ENCODE data around the gene TBC1D19.
"Not testable (repeated sequence)": the region's sequence is repeated elsewhere in the genome, so short reads cannot be mapped to it uniquely, and the experiment has no call there.

Gene TBC1D19

DNA sequence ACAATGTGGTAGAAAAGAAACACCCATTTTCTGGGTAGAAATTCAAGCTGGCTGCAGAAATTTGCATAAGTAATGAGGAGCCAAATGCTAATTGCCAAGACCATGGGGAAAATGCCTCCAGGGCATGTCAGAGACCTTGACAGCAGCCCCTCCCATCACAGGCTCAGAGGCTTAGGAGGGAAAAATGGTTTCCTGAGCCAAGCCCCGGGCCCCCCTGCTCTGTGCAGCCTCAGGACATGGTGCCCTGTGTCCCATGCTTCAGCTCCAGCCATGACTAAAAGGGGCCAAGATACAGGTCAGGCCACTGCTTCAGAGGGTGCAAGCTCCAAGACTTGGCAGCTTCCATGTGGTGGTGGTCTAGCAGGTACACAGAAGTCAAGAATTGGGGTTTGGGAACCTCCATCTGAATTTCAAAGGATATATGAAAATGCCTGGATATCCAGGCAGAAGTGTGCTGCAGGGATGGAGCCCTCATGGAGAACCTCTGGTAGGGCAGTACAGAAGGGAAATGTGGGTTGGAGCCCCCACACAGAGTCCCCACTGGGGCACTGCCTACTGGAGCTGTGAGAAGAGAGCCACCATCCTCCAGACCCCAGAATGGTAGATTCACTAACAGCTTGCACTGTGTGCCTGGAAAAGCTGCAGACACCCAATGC, 95.3 kb downstream of the TBC1D19 start:
- not testable (repeated sequence) for DNase-seq (ENCODE audit: low read depth in 2 of 2, low spot score in 1 of 2)

GRCh38 chr4:26682436-26682835, 98.6 kb downstream of the TBC1D19 start:
- DNase-seq (ENCODE audit: low read depth in 2 of 2, low spot score in 1 of 2) = no peak

DNA sequence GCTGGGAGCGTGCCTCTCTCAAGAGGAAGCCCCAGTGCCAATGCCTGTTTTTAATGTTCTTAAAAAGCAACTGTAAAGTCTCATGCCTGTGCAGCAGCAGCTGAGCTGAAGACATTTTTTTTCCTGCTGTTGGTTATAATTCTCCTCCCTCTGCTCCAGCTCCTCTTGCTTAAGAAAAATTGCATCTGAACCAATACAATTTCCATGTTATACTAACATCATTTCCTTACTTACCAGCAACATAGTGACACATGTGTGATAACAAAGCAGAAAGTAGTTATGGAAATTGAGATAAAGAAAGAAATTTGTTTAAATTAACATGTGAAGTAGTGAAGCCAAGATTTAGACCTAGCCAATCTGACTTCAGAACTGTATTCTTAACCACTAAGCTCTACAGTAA, 101.4 kb downstream of the TBC1D19 start:
- no peak for DNase-seq (ENCODE audit: low read depth in 2 of 2, low spot score in 1 of 2)

DNA sequence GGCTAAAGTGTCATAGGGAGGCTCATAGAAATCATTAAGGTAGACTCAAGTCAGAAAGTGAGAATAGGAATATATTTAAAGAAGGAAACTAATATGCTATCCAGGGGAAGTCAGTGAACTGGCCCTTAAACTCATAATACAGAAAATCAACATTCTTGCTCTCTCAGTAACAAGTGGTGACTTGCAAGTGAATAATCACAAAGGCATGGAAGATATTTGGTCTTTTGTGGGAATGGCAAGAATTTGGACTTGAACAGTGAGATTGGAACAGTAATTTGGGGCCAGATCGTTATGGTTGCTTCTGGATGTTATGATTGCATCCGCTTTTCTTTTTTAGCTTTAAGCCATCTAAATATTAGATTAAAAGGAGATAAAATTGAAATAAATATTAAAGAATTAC, 103.8 kb downstream of the TBC1D19 start:
- no peak for DNase-seq (ENCODE audit: low read depth in 2 of 2, low spot score in 1 of 2)

DNA sequence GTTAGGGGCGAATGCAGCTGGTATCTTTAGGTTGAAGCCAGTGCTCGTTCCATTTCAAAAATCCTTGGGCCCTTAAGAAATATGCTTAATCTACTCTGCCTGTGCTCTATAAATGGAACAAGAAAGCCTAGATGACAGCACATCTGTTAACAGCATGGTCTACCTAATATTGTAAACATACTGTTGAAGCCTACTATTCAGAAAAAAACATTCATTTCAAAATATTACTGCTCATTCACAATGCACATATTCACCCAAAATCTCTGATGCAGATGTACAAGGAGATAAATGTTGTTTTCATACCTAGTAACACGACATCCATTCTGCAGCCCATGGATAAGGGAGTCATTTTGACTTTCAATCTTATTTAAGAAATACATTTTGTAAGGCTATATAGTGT, 106.6 kb downstream of the TBC1D19 start:
- no peak for DNase-seq (ENCODE audit: low read depth in 2 of 2, low spot score in 1 of 2)

GRCh38 chr4:26692014-26692726, 108.3 kb downstream of the TBC1D19 start:
- DNase-seq (ENCODE audit: low read depth in 2 of 2, low spot score in 1 of 2) = no peak

DNA sequence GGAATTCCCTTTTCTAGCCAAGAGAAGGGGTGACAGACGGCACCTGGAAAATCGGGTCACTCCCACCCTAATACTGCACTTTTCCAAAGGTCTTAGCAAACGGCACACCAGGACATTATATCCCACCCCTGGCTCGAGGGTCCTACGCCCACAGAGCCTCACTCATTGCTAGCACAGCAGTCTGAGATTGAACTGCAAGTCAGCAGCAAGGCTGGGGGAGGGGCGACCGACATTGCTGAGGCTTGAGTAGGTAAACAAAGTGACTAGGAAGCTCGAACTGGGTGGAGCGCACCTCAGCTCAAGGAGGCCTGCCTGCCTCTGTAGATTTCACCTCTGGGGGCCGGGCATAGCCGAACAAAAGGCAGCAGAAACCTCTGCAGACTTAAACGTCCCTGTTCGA, 110.2 kb downstream of the TBC1D19 start:
- not testable (repeated sequence) for DNase-seq (ENCODE audit: low read depth in 2 of 2, low spot score in 1 of 2)

DNA sequence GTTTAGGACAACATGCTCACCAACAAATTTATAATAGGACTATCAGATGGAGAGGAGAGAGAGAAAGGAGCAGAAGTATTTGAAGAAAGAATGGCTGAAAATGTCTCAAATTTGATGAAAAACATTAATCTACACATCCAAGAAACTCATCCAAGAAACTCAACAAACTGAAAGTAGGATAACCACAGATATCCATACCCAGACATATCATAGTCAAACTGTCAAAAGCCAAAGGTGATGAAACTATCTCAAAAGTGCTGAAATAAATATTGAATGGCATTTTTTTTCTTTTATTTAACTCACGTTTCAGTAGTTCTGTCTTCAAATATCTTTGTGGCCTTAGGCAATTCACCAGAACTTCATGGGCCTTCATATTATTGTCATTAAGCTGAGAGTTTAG, 116.2 kb downstream of the TBC1D19 start:
- DNase-seq (ENCODE audit: low read depth in 2 of 2, low spot score in 1 of 2) = no peak

DNA sequence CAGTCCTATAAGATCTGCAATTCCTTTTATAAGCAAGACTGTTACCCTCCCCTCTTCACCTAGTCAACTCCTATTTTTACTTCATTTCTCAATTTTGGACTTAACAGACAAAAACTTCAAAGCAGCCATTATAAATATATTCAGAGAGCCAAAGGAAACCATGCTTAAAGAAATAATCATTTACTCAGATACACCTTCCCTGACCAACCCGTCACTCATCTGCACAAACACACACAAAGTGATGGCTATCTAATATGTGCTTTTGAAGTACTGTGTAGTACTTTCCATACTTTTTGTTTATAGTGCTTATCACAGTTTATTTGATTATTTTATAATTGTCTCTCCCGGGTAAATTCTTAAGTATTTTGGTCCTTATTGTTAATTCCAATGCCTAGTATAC, 117.2 kb downstream of the TBC1D19 start:
- DNase-seq (ENCODE audit: low read depth in 2 of 2, low spot score in 1 of 2) = no peak

DNA sequence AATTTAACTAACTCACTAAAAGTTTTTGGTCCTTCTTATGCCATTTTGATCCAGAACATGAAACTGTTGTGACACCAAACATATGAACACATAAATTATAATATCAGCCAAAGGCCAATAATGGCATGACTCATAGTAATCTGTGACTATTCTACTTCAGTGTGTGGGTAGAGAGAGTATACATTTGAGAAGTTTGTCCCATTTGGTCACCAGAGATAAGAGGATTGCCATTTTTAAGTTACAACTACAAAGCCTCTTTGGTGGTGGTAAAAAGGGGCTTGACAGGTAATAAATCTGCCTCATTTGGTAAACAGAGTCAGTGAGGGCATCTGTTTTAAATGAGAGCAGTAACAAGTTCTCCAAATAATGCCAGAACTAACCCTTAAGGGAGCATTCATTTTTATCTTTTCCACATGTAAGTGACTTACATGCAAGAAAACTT, 117.9 kb downstream of the TBC1D19 start:
- no peak for DNase-seq (ENCODE audit: low read depth in 2 of 2, low spot score in 1 of 2)

GRCh38 chr4:26707342-26707741, 123.5 kb downstream of the TBC1D19 start:
- DNase-seq (ENCODE audit: low read depth in 2 of 2, low spot score in 1 of 2) = no peak

DNA sequence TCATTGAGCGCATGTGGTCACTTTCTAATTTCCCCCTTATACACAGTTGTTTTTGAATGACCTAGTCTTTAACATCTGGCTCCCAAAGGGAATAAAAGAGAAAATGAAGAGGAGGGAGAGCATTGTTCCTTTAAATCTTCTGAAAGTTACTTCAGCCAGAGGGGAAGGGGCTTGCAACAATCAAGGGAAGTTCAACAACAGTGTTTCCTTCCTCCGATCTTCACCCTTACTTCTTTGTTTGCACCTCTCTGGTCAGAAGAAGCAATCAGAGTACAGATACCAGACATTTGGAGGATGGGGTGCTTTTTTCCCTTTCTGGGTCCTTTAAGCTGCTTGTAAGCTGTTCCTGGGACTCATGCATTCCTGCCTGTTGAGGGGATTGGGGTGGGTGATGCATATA, 125.4 kb downstream of the TBC1D19 start:
- DNase-seq (ENCODE audit: low read depth in 2 of 2, low spot score in 1 of 2) = no peak

DNA sequence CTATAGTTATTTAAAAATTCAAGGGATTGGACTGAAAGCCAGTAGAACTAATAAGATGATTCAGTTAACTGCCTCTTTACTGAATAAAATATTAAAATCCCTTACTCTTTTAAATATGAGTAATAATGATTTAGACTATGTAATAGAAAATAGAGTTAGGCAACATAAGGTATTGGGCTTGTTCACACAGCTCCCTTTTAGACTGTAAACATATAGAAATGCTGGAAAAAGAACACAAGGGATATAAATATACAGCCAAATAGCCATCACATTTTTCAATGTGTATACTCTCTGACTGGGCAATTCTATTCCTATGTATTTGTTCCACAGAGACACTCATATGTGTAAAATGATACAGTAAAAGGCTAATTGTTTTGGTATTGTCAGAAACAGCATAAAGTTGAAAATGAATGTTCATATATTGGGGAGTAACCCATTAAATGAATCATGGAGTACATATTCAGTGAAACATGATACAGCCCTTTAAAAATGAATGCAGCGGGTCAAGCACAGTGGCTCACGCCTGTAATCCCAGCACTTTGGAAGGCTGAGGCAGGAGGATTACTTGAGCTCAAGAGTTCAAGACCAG, 129.8 kb downstream of the TBC1D19 start:
- DNase-seq (ENCODE audit: low read depth in 2 of 2, low spot score in 1 of 2) = no peak

- no peak for DNase-seq (ENCODE audit: low read depth in 2 of 2, low spot score in 1 of 2)
Measured at GRCh38 chr4:26715636-26716242, 131.9 kb downstream of the TBC1D19 start.

- no peak for DNase-seq (ENCODE audit: low read depth in 2 of 2, low spot score in 1 of 2)
Measured at GRCh38 chr4:26717332-26717731, 133.4 kb downstream of the TBC1D19 start.

GRCh38 chr4:26719954-26720552, 136.2 kb downstream of the TBC1D19 start:
- no peak for DNase-seq (ENCODE audit: low read depth in 2 of 2, low spot score in 1 of 2)

DNA sequence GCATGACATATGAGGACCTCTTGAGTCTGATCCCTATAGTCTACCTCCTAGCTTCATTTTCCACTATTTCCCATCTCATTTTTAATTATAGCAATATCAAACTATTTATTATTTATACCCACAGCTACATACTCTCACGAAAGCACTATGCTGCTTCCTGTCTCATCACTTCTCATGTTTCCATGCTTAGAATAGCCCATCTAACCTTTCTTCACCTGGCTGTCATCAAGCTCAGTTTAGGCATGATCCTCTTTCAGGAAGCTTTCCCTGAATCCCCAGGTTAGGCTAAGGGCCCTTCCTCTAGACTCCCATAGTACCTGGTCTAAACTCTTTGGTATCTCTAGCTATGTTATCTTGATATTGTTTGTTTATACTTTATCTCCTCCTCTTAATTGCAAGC, 137.8 kb downstream of the TBC1D19 start:
- DNase-seq (ENCODE audit: low read depth in 2 of 2, low spot score in 1 of 2) = no peak

GRCh38 chr4:26723216-26723615, 139.3 kb downstream of the TBC1D19 start:
- DNase-seq (ENCODE audit: low read depth in 2 of 2, low spot score in 1 of 2) = no peak

DNA sequence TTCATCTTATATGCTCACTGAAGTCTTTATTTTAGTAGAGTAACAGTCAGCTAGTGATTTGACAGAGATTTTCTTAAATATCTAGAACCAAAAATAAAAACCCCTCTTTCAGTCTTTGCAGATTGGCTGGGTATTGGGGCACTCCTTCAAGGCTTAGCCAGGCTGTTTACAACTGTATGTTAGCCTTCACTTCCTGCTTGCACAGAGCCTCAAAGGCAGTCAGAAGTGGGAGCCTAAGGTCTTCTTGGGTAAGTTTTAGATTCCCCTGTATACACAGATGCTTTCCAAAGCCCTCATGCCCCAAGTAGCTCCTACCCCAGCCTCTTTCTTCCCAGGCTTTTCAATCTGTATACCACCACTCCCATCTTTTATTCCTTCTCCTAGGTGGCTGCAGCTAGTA, 140.7 kb downstream of the TBC1D19 start:
- no peak for DNase-seq (ENCODE audit: low read depth in 2 of 2, low spot score in 1 of 2)

- DNase-seq (ENCODE audit: low read depth in 2 of 2, low spot score in 1 of 2) = no peak
Measured at GRCh38 chr4:26726655-26727387, 142.9 kb downstream of the TBC1D19 start.

DNA sequence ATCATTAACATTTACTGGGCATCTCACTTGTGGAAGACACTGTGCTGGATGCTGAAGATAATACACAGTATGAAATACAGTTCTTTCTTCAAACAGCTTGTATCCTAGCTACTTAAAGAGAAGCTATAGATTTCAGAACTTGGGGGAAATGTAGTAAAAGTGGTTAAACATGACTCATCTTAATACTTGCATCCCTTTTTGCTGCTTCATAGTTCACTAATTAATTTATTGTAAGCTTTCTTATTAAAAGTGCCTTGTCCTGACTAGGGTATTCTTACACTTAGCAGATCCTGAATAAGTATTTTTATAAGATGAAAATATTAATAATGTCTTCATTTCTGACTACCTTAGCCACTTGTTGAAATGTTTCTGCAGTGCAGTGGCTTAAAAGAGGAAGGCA, 144.0 kb downstream of the TBC1D19 start:
- no peak for DNase-seq (ENCODE audit: low read depth in 2 of 2, low spot score in 1 of 2)

Data from stimulated activated CD8-positive, alpha-beta memory T cell treated with anti-CD3 and anti-CD28 coated beads, Interleukin-4, amount 100 ng/mL, for 1 hour (primary cell).